Heart left ventricle (tissue), 13 donors: ENCODE data around the gene NANOS2.

Experiments
- CTCF ChIP-seq, 12 donors: fragments of 200-600 bp; sonication (generic) in 4 of 12; IDR thresholded peaks; one replicate each; pipeline versions ENCODE4 v1.5.0 to v1.8.0; 2018 to 2022; ENCODE audit warnings: antibody characterized with exemption in 12 of 12, mild to moderate bottlenecking in 5 of 12
- POLR2A ChIP-seq, 2 donors: fragments of 450-650 bp; IDR thresholded peaks; one replicate each; pipeline ENCODE4 v1.6.1; 2017; ENCODE audit warnings: antibody characterized with exemption in 2 of 2, mild to moderate bottlenecking in 2 of 2, moderate library complexity in 2 of 2
- donor health status: ischemic (EF 13 %, LVEDD 7.1; RV severe dilation, severe dysfunction).
- donor health status: DM: no; HTN: yes; CAD: no.
- donor health status: DM: no; HTN: no; CAD: no.
- donor health status: ischemic (EF 25% LVEDD 6.9; RV normal size, moderate dysfunction).
- donor health status: ischemic (EF 25% LVEDD 5.7; RV mildly dilated, moderate dysfunction).
- donor health status: ischemic (EF 35%, LVEDD 5.7; RV mildly dilated, moderate dysfunction).
- donor health status: nonischemic (EF 11% LVEDD 7.7; RV severe dilation, severe dysfunction).
- donor health status: DM: yes; HTN: yes; CAD: no.
- donor health status: PGD.
- donor health status: ischemic (EF 29% LVEDD 5.4; RV normal size, mild dysfunction).
- donor health status: nonischemic (EF 23%, LVEDD 6.1; RV moderate dilation, normal function).

DNA sequence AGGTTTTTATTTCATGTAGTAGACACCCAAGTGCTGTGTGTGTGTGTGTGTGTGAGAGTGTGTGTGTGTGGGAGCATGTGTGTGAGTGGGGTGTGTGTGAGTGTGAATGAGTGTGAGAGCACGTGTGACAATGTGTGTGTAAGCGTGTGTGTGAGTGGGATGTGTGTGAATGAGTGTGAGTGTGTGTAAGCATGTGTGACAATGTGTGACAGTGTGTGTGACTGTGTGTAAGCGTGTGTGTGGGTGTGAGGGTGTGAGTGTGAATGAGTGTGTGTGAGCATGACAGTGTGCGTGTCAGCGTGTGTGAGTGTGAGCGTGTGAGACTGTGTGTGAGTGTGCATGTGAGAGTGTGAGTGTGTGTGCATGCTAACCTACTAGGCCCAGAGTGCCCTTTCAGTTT, 43.7 kb upstream of the NANOS2 start:
- no peak for TF ChIP-seq CTCF (IDR thresholded peaks at IDR 0.05)
- no peak for TF ChIP-seq POLR2A (IDR thresholded peaks at IDR 0.05)
